22Rv1 (cell line): ENCODE results near the gene STAT5B.

Experiments used
- CTCF ChIP-seq: fragments of 450-650 bp; IDR thresholded peaks from 2 replicates; pipeline ENCODE4 v1.5.1; 2017; ENCODE audit warnings: mild to moderate bottlenecking
- ZFX ChIP-seq: fragments of 450-650 bp; IDR thresholded peaks from 2 replicates; pipeline ENCODE4 v1.6.1; 2017; ENCODE audit warnings: antibody characterized with exemption, borderline replicate concordance

- TF ChIP-seq CTCF (no peak), ZFX (no peak)
Measured at GRCh38 chr17:42153919-42154742, 122.1 kb downstream of the STAT5B start.
